ENCODE measurements around the gene IMPDH1.

- TF ChIP-seq CTCF (IDR thresholded peaks at IDR 0.05) (no peak), POLR2A (IDR thresholded peaks at IDR 0.05) (no peak), EP300 (IDR thresholded peaks at IDR 0.05) (no peak), POLR2AphosphoS5 (IDR thresholded peaks at IDR 0.05) (no peak)
These were observed 2.6 kb downstream of the IMPDH1 start for GRCh38 chr7:128407233-128407589.
